OCI-LY3 (cell line): Measurements from ENCODE around the gene LRRC56.

ENCODE experiments used
- CTCF ChIP-seq: fragments of 200-600, 300-600 bp; sonication (generic); IDR thresholded peaks from 2 replicates; pipeline ENCODE4 v1.5.1; 2014; ENCODE audit warnings: antibody characterized with exemption, low read length, low read depth
- EZH2phosphoT487 ChIP-seq: fragments of 200-600 bp; shearing (Covaris generic); IDR thresholded peaks from 2 replicates; pipeline ENCODE4 v1.6.1; 2018; ENCODE audit warnings: antibody characterized with exemption, mixed run types, low read depth

- TF ChIP-seq EZH2phosphoT487 (no peak), CTCF (no peak)
Measured at GRCh38 chr11:537622-538430, 499 bp downstream of the LRRC56 start.
